Activated CD8-positive, alpha-beta memory T cell treated with anti-CD3 and anti-CD28 coated beads for 36 hours (primary cell): ENCODE results near the gene MGME1. TPM values are rescaled to one million over a fixed set of nuclear protein-coding genes. Genes with fewer than 3 reads are reported as not detected.

Source experiments
- CTCF ChIA-PET: fragments of 350-600 bp; sonication (Branson Sonifier 250); formaldehyde crosslinking; loops from one replicate; lab custom pipeline; 2021; ENCODE audit warnings: antibody characterized with exemption; lab: Charles Lee
- POLR2A ChIA-PET: fragments of 350-600 bp; sonication (Branson Sonifier 250); formaldehyde crosslinking; loops from one replicate; lab custom pipeline; 2021; ENCODE audit warnings: antibody characterized with exemption; lab: Charles Lee
- total RNA-seq, 2 experiments: library from RNA; stranded (reverse); gene quantifications; one replicate each; pipeline ENCODE4 v1.2.3, GENCODE V29; 2021

MGME1 gene, protein sequence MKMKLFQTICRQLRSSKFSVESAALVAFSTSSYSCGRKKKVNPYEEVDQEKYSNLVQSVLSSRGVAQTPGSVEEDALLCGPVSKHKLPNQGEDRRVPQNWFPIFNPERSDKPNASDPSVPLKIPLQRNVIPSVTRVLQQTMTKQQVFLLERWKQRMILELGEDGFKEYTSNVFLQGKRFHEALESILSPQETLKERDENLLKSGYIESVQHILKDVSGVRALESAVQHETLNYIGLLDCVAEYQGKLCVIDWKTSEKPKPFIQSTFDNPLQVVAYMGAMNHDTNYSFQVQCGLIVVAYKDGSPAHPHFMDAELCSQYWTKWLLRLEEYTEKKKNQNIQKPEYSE
- total RNA-seq = 10 to 100 TPM; 29.2 to 30.2 TPM

DNA sequence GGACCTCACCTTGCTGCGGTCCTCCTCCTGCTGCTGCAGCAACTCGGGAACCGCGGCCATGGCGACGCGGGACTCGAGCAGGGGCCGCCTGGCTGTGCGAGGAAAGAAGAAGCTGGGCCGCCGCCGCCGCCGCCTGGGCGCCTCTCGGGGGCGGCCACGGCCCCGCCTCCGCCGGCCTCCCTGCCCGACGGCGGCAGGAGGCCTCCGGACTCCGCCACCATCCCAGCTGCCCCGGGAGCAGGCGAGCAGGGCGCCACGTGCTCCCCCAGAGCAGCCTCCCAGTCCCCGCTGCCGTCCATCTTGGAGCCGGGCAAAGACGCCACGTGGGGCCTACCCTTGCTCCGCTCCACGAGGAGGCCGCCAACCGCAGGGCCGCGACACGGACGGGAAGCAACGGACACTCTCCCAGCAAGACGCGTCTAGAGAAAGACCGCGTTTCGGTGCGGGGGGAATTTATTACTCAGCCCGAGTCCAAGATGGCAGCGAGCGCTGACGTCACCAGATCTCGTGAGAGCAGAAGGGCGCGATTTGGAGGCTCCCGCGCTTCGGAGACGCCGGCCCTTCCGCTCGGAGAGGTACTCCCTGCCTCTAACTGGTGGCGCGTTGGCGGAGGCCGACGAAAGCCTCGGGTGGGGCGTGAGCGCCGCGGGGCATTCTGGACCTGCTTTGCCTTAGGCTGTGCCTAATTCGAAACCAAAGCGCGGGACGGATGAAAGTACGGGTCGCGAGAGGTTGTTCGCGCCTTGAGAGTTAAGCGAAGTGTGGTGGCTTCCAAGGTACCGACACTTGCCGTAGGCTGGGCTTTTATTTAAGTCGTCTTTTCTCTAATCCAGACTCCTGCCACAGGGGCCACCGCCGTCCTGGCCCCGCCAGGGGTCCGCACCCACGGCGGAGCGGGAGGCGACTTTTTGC lies at the start of gene MGME1, which contains the start of gene SNX5:
TSS of gene MGME1 (plus strand) at position 653 of the 912 bp plus-strand sequence. CDS start 842 bp downstream, outside the sequence.
TSS of gene SNX5 (minus strand) at position 429 of the 912 bp plus-strand sequence. CDS start at position 60, 369 bp downstream.
- ChIA-PET POLR2A (interaction anchor here (0.5 to 1.5 kb wide), 4 partner anchors 399 to 548 kb away, joined by 3 to 6 read pairs (median 4); partner anchors contain the start of genes DSTN and DZANK1), CTCF (interaction anchor here (0.8 to 2.4 kb wide), 3 partner anchors 12 to 28 kb away, joined by 3 to 7 read pairs (median 4); no protein-coding TSS in a partner anchor)

DNA sequence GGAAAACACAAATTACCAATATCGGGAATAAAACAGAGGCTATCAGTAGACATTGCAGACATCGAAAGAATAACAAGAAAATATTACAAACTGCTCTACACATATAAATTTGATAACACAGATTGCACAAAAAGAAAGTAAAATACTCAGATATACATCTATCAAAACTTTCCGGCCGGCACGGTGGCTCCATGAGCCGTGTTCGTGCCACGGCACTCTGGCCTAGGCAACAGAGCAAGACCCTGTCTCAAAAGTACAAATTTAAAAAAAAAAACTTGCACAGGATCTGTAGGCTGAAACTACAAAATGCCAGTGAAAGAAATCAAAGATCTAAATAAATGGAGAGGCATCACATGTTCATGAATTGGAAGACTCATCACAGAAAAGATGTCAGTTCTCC lies 49.7 kb upstream of the MGME1 start:
- POLR2A ChIA-PET = no interaction called here
- CTCF ChIA-PET = no interaction called here

GRCh38 chr20:17921774-17922173 lies 47.0 kb upstream of the MGME1 start:
- POLR2A ChIA-PET = no interaction called here
- CTCF ChIA-PET = no interaction called here

- ChIA-PET POLR2A (no interaction called here), CTCF (no interaction called here)
Observed at GRCh38 chr20:17925141-17925939, 43.5 kb upstream of the MGME1 start.

DNA sequence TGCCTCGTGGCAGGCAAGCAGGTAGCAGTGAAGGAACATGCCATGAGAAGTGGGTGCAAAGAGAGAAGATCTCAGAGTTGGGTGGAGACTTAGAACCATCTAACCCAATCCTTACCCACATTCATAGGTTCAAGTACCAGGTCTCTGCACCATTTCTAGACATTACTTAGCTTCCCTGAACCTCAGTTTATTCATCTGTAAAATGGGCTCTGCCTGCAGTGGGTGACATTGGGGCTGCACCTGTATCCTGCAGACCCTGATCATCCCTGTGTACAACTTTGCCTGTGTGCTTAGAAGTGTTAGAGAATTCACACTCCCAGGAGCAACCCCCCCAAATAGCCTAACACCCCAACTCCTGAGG lies 42.9 kb upstream of the MGME1 start:
- CTCF ChIA-PET = no interaction called here

DNA sequence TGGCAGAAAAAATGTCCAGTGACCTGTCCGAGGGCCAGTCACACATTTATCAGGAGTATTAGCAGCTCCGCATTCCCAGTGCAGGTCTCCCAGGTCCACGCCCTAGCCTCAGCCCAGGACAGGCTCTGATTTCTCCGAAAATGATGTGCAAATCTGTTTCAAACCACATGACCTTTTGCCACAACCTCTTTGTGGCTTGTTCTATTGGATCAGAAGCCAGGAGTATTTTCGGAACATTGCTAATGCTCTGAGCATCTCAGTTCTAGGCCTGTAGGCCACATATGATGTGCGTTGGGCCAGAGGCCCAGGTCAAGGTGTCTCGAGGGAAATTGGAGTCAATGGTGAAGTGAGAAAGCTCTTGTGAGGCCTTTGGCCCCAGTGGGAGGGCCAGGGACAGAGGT lies 40.6 kb upstream of the MGME1 start:
- ChIA-PET CTCF (no interaction called here), POLR2A (no interaction called here)

More for the DNA sequence above, 42.9 kb upstream of the MGME1 start:
- POLR2A ChIA-PET = no interaction called here

DNA sequence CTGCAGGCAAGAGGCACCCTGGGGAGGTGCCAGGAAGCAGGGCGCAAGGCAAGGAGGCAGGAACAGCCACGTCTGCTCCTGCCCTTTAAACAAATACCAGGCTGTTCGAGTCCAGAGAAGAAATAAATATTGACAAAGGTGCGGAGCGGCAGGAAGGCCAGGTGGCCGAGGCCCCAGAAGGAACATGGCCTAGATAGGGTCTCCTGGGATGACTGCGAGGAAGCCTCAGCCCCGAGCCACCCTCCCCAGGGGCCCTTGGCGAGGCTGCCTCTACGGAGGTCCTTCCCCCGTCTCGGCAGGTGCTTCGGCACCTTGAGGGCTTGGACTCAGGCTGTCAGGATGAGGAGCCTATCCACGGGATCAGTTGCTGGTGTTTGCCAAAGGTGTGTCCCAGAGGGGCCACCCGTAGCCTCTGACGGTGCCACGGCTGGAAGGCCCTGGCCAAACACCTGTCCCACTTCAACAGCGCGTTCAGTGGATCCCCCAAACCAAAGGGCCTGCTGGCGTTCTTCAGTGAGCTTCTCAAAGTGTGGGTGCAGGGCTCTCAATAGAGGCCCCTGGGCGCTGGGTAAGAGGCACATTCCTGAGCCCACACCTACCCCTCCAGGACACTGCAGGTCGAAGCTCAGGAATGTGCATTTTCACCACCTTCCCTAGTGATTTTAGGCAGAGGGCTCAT lies 40.0 kb upstream of the MGME1 start:
- ChIA-PET POLR2A (no interaction called here), CTCF (interaction anchor here (0.6 kb wide), 1 partner anchor 50 kb away, joined by 4 read pairs; no protein-coding TSS in a partner anchor)

GRCh38 chr20:17931513-17931912 lies 37.3 kb upstream of the MGME1 start:
- CTCF ChIA-PET = interaction anchor here (0.8 kb wide), 1 partner anchor 53 kb away, joined by 3 read pairs; no protein-coding TSS in a partner anchor
- POLR2A ChIA-PET = no interaction called here

DNA sequence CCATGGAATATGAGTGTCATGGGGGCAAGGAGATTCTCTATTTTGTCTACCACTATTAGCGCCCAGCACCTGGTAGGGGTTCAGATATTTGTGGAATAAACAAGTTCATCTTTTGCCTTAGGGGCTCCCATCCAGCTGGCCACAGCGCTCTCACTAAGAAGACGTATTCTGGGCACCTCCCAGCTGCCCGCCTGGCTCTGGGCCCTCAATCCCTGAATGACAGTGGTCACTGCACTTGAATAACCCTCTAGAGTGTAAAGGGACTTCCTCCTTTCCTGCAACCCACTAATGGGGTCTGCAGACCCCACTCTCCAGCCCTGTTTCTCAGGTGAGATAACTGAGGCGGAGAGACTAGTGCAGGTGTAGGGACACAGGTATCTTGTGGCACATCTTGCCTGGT lies 36.4 kb upstream of the MGME1 start:
- POLR2A ChIA-PET = no interaction called here
- CTCF ChIA-PET = no interaction called here

DNA sequence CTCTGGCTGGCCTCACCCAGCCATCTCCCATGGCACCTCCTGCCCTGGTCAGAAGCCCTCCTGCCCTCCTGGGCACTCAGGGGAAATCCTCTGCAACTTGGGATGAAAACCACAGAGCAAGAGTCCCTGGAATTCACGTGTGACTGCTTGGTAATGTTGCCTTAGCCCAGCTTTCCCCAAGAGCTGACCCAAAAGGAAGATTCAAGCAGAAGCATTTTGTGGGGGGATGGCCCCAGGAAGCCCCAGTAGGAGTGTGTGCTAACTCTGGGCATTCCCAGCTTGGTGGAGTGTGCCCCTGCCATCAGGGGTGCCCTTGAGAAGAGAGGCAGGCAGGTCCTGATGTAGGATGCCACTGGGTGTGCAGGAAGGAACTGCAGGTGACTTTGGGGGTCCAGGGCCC lies 35.7 kb upstream of the MGME1 start:
- POLR2A ChIA-PET = no interaction called here
- CTCF ChIA-PET = no interaction called here

DNA sequence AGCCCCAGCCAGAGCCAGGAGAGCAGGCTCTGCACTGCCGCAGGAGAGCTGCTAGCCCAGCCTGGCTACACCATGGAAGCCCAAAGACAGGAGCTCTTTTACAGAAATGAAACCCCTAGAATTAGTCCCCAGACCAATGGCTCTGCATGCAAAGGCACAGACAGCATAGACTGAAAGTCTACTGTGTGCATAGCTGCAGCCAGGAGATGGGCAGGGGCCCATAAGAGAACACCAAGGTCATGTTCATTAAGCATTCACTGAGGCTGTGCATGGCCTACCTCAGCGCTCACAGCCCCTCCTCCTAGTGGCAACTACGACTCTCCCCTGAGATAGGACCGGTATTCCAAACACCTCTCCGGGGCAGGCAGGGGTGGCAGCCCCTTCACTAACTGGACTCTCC lies 35.1 kb upstream of the MGME1 start:
- ChIA-PET CTCF (no interaction called here), POLR2A (no interaction called here)

GRCh38 chr20:17934141-17934862 lies 34.5 kb upstream of the MGME1 start:
- CTCF ChIA-PET = no interaction called here
- POLR2A ChIA-PET = no interaction called here

- CTCF ChIA-PET = no interaction called here
- POLR2A ChIA-PET = no interaction called here
Observed at GRCh38 chr20:17935186-17935585, 33.6 kb upstream of the MGME1 start.

- ChIA-PET POLR2A (no interaction called here), CTCF (interaction anchor here (1.2 kb wide), 1 partner anchor 253 kb away, joined by 3 read pairs; the partner anchor contains the start of gene RRBP1)
Observed at GRCh38 chr20:17935761-17936160, 33.1 kb upstream of the MGME1 start.

- ChIA-PET POLR2A (no interaction called here), CTCF (interaction anchor here (1.2 kb wide), 1 partner anchor 254 kb away, joined by 3 read pairs; the partner anchor contains the start of gene RRBP1)
Observed at GRCh38 chr20:17936286-17936760, 32.5 kb upstream of the MGME1 start.

GRCh38 chr20:17936761-17937732 lies 31.8 kb upstream of the MGME1 start:
- ChIA-PET CTCF (interaction anchor here (1.5 to 2.2 kb wide), 2 partner anchors 58 to 255 kb away, joined by 4 to 9 read pairs; partner anchors contain the start of gene RRBP1), POLR2A (no interaction called here)
